ENCODE data around the gene SMC2. TPM values are rescaled to one million over a fixed set of nuclear protein-coding genes. Genes with fewer than 3 reads are reported as not detected.

Gene SMC2
- total RNA-seq, 1 donor from 2014 or later = 19.7 TPM

- Mint-ChIP-seq H3K4me3 (ENCODE audit: unreplicated experiment) (no peak overlapping the region), H3K36me3 (ENCODE audit: low read depth, unreplicated experiment) (no peaks in the 10 kb centered on the region), H3K4me1 (ENCODE audit: unreplicated experiment) (peaks cover 15% of the 10 kb centered on the region), H3K27me3 (ENCODE audit: unreplicated experiment) (peaks cover 2% of the 10 kb centered on the region), H3K27ac (ENCODE audit: unreplicated experiment) (no peak overlapping the region), H3K9me3 (ENCODE audit: unreplicated experiment) (no peaks in the 10 kb centered on the region)
- no peak for DNase-seq (ENCODE audit: low spot score)
- TF ChIP-seq, protein P1, sequence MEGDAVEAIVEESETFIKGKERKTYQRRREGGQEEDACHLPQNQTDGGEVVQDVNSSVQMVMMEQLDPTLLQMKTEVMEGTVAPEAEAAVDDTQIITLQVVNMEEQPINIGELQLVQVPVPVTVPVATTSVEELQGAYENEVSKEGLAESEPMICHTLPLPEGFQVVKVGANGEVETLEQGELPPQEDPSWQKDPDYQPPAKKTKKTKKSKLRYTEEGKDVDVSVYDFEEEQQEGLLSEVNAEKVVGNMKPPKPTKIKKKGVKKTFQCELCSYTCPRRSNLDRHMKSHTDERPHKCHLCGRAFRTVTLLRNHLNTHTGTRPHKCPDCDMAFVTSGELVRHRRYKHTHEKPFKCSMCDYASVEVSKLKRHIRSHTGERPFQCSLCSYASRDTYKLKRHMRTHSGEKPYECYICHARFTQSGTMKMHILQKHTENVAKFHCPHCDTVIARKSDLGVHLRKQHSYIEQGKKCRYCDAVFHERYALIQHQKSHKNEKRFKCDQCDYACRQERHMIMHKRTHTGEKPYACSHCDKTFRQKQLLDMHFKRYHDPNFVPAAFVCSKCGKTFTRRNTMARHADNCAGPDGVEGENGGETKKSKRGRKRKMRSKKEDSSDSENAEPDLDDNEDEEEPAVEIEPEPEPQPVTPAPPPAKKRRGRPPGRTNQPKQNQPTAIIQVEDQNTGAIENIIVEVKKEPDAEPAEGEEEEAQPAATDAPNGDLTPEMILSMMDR (IDR thresholded peaks at IDR 0.05; ENCODE audit: unreplicated experiment) = no peak
Measured at GRCh38 chr9:104090578-104090977, 3.5 kb upstream of the SMC2 start.

GRCh38 chr9:104091116-104091515 lies 3.0 kb upstream of the SMC2 start:
- no peak for DNase-seq (ENCODE audit: low spot score)
- no peaks in the 10 kb centered on the region for H3K36me3 Mint-ChIP-seq (ENCODE audit: low read depth, unreplicated experiment)
- peak overlapping the region; percentile 77 for H3K27ac Mint-ChIP-seq (ENCODE audit: unreplicated experiment)
- peaks cover 2% of the 10 kb centered on the region for H3K27me3 Mint-ChIP-seq (ENCODE audit: unreplicated experiment)
- no peaks in the 10 kb centered on the region for H3K9me3 Mint-ChIP-seq (ENCODE audit: unreplicated experiment)
- no peak overlapping the region for H3K4me3 Mint-ChIP-seq (ENCODE audit: unreplicated experiment)
- TF ChIP-seq, protein P1 (IDR thresholded peaks at IDR 0.05; ENCODE audit: unreplicated experiment) = no peak
- H3K4me1 Mint-ChIP-seq (ENCODE audit: unreplicated experiment) = peaks cover 15% of the 10 kb centered on the region

GRCh38 chr9:104091708-104092107 lies 2.4 kb upstream of the SMC2 start:
- no peak overlapping the region for H3K4me3 Mint-ChIP-seq (ENCODE audit: unreplicated experiment)
- H3K27me3 Mint-ChIP-seq (ENCODE audit: unreplicated experiment) = peaks cover 2% of the 10 kb centered on the region
- peaks cover 15% of the 10 kb centered on the region for H3K4me1 Mint-ChIP-seq (ENCODE audit: unreplicated experiment)
- peak overlapping the region; percentile 77 for H3K27ac Mint-ChIP-seq (ENCODE audit: unreplicated experiment)
- H3K36me3 Mint-ChIP-seq (ENCODE audit: low read depth, unreplicated experiment) = no peaks in the 10 kb centered on the region
- no peaks in the 10 kb centered on the region for H3K9me3 Mint-ChIP-seq (ENCODE audit: unreplicated experiment)
- no peak for DNase-seq (ENCODE audit: low spot score)
- TF ChIP-seq, protein P1 (IDR thresholded peaks at IDR 0.05; ENCODE audit: unreplicated experiment) = no peak

- H3K36me3 Mint-ChIP-seq (ENCODE audit: low read depth, unreplicated experiment) = no peaks in the 10 kb centered on the region
- TF ChIP-seq, protein P1 (IDR thresholded peaks at IDR 0.05; ENCODE audit: unreplicated experiment) = no peak
- H3K4me3 Mint-ChIP-seq (ENCODE audit: unreplicated experiment) = no peak overlapping the region
- peaks cover 15% of the 10 kb centered on the region for H3K4me1 Mint-ChIP-seq (ENCODE audit: unreplicated experiment)
- H3K9me3 Mint-ChIP-seq (ENCODE audit: unreplicated experiment) = no peaks in the 10 kb centered on the region
- no peak overlapping the region for H3K27ac Mint-ChIP-seq (ENCODE audit: unreplicated experiment)
- H3K27me3 Mint-ChIP-seq (ENCODE audit: unreplicated experiment) = peaks cover 2% of the 10 kb centered on the region
- no peak for DNase-seq (ENCODE audit: low spot score)
Measured at GRCh38 chr9:104092192-104092591, 1.9 kb upstream of the SMC2 start.

DNA sequence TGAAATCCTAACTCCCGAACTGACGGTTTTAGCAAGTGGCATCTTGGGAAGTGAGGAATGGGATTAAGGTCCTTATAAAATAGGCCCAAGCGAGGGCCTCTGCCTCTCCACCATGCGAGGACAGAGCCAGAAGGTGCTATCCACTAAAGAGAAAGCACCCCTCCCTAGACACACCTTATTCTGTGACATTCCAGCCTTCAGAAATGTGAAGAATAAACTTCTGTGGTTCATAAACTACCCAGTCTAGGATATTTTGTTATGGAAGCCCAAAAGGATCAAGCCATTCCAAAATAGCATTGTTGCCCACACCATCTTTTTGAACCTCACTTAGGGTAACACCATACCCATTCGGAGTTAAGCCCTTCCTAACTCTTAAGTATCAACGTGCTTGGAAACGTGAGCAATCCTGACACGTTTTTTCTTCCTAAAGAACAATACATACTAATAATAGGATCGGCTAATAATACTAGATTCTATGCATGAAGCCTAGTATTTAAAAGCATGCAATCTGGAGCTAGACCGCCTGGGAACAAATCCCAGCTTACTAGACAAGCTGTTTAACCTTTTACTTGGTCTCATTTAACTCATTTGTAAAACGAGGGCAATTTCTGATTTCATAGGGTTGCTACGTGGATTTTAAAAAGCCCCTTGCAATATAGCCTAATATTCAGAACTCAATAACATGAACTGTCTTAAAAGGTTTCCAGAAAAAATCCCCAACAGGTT lies 1.1 kb upstream of the SMC2 start:
- Mint-ChIP-seq H3K4me1 (ENCODE audit: unreplicated experiment) (peaks cover 15% of the 10 kb centered on the region), H3K27me3 (ENCODE audit: unreplicated experiment) (peaks cover 2% of the 10 kb centered on the region), H3K36me3 (ENCODE audit: low read depth, unreplicated experiment) (no peaks in the 10 kb centered on the region), H3K27ac (ENCODE audit: unreplicated experiment) (peak overlapping the region; percentile 98), H3K4me3 (ENCODE audit: unreplicated experiment) (peak overlapping the region; percentile 96), H3K9me3 (ENCODE audit: unreplicated experiment) (no peaks in the 10 kb centered on the region)
- no peak for DNase-seq (ENCODE audit: low spot score)
- TF ChIP-seq, protein P1 (IDR thresholded peaks at IDR 0.05; ENCODE audit: unreplicated experiment) = no peak
